HG03025 (cell line): Measurements from ENCODE around the gene GPR68.
"Not testable (repeated sequence)": the region's sequence is repeated elsewhere in the genome, so short reads cannot be mapped to it uniquely, and the experiment has no call there.

Experiments used
- ATAC-seq: cut with Tn5 transposase; IDR thresholded peaks from one replicate; pipeline ENCODE4 v1.9.1; 2021; ENCODE audit warnings: mild to moderate bottlenecking, moderate library complexity; ENCODE audit not compliant: unreplicated experiment, low FRiP score

Gene GPR68

DNA sequence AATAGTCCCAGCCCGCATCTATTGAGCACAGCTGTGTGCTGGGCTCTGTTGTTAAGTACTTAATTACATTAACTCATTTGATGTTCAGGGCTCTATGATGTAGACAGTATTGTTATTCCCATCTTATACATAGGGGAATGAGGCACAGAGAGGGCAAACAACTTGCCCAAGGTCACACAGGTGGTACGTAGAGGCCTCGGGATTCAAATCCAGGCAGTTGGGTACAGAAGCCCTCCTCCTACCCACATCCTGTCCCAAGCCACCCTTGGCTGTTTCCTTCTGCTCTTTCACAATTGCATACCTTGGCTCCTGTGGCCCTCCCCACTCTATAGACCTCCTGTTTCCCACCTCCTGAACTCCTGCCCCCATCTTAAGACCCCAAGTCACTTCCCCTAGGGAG lies 10.0 kb upstream of the GPR68 start:
- no peak for ATAC-seq

DNA sequence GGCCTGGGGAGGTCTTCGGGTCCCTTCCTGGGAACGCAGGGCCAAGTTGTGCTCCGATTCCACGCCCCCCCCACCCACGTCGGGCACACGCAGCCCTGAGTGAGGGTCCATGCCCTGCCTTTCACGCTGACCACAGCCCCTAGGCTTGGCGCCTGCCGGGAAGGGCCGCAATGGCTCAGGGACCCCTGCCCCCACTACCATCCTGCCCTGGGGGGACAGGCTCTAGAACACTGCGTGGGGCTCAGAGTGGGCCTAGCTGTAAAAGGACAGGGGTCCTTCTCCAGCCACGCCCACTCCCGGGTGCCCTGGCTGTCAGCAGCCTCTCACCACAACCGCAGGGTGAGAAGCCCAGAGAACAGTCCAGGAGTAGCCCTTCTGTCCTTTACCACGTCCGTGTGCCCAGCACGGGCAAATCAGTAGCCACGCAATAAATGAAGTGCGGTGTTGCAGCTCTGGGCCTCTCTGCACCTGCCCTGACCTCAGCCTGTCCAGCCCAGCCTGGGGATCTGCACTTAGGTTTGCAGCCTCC lies 9.4 kb upstream of the GPR68 start:
- ATAC-seq = no peak

DNA sequence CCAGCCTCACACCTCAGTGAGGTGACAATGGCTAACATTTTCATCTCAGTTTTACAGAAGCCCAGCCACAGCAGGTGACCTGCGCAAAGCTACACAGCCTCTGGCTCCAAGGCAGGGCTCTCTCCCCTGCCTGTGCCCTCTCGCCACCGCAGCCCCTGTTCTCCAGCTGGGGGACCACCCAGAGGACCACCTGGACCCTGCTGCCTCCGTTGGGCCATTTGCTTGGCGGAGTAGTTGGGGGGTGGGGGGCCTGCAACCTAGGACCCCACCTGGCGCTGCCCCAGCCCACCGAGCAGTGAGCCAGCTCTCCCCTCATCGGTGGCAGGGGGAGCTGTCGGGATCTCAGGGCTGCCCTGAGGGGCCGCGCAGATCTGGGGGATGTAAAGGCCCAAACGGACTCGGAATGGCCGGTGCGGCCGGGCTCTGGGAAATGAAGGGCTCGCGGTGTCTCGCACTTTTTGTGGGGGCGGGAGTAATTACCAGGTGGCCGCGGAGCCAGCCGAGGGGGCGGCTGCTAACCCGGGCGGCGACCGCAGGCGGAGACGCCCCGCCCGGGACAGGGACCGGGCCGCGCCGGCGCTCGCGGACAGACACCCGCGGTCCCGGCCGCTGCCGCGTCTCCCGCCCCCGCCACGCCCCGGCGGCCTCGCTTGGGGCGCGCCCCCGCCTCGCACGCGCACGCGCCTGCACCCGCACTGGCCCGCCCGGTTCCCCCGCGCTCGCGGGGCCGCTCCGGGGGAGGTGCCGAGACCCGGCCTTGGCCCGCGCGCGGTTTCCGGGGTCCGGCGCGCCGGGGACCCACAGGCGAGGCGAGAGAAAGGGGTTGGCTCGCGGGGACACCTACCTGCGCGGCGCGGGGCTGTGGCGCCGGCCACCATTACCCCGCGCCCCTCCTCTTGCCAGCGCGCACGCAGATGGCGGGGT lies 8.6 kb upstream of the GPR68 start:
- ATAC-seq = no peak

DNA sequence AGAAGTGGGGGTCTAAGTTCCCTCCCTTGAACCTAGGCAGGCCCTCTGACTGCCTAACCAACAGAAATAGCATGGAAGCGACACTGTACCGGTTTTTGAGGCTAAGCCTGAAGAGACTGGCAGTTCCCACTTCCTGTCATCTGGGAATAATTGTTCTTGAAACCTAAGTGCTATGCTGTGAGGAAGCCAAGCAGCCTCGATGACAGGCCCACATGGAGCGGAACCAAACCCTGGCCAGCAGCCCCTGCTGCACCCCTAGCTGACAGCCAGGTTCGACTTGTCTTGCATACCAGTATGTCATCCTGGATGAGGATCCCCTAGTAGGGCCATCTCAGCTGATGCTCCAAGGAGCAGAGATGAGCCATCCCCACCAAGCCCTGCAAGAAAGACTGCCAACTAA lies 6.4 kb upstream of the GPR68 start:
- no peak for ATAC-seq

DNA sequence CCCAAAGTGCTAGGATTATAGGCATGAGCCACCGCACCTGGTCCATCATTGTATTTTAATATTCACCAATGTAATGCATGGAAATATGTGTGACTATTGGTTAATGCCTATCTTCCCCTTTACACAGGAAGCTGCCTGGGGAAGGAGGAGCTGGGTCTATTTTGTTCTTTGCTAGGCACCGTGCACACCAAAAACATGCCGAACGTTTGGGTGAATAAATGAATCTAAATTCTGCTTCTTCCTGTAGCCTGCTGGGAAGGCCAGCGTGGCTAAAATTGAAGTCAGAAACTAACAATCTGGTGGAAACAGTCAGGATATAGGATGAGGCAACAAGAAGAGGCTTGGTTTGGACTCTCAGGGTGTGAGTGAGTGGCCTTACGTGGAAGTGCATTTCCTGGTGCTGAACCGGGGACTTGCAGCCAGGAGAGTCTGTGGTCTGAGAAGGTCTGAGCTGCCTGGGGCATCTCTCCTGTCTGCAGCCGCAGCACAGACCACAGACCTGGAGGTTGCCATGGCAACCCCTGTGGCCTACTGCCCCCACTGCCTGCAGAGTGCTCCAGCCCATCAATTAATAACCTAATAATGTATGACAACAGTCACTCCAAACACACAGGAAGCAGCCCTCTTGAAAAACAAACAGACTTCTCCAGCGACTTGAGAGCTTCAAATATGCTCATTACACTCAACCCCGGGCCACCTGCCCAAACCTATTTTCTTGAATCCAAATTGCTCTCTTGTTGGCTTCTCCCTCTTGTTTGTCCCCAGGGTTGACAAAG lies 5.5 kb upstream of the GPR68 start:
- no peak for ATAC-seq

DNA sequence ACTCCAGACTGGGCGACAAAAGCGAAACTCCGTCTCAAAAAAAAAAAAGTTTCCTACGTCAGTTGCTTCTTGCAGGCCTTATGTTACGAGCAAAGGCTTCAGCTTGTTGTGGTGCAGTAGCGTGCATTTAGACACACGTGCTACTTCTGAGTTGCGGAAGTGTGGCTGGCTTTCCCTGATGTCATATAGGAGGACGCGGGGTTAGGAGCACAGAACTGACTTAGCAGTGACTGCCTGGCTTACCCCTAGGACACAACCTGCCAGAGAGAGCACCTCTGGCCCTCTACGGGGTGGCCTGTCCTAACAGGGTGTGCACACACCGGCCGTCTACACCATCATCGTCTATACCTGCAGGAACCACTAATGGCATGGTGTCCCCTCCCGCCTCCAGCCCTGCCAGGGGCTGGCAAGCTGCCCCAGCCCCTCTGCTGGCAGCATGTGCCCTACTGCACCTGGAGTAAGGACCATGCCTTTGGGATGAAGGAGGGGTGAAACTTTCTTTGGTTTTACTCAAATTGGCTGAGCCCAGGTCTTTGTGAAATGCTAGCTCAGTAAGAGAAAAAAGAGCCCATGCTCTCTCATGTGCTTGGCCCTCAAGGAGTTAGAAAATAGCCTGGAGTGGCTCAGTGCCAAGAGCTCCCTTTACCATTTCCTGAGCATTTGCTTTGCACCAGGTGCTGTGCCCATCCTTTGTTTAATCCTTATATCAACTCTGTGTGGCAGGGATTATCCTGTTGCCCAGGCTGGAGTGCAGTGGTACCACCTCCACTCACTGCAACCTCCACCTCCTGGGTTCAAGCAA lies 1.7 kb upstream of the GPR68 start:
- no peak for ATAC-seq

DNA sequence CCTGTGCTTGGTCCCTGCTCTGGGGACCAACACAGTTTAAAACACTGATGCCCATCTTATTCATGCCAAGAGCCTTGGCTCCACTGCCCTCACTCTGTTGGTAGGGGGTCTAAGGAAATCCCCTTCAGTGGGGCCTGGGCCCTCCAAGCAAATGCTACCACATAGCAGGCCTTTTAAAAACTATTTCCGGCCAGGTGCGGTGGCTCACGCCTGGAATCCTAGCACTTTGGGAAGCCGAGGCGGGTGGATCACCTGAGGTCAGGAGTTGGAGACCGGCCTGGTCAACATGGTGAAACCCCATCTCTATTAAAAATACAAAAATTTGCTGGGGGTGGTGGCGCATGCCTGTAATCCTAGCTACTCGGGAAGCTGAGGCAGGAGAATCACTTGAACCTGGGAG lies 1.1 kb upstream of the GPR68 start:
- not testable (repeated sequence) for ATAC-seq

DNA sequence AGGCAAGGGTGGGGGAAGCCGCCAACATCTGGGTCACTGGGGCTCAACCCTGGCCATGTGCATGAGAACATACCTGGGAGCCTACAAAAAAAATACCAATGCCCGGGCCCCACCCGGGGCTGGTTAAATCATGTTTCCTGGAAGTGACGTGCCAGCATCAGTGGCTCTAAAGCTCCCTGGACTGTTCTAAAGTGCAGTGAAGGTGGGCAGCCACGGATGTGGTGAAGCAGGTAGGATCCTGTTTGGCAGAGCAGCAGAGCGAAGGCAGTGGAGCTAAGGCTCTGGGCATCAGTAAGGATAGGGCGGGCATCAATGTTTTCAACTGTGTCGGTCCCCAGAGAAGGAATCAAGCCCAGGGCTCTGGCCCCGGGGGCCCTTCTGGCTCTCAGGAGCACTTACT lies 525 bp upstream of the GPR68 start:
- no peak for ATAC-seq

DNA sequence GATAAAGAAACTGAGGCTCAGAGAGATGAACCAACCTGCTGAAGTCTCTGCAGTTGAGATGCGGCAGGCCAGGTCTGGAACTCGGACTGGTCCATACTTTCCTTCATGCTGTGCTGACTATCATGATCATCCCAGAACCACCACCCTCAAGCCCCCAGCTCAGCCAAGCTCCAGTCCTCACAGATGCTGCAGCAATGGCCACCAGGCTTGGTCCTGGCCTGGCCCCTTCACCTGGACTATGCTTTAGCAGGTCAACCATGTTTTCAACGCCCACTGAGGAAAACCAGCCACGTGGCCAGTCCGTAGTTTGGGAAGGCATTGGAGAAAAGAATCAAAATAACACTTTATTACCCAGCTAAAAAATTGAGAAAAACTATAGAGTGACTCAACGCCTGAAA lies 1.4 kb downstream of the GPR68 start:
- ATAC-seq = no peak

DNA sequence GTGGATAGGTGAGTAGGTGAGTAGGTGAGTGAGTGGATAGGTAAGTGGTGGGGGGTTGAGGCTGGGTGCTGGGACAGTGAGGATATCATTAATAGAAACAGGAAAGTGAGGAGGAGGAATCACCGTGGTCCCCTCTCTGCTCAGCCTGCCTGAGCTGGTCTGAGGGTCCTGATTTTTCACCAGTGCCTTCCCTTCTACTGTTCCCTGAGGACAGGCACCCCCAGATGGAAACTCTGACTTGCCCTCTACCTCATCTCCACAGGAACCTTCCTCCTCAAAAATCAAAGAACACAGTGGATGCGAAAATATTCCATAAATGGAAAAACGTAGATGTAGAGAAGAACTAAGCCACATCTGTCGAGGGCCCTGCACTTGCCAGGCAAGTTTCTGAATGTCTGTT lies 1.9 kb downstream of the GPR68 start:
- ATAC-seq = no peak

DNA sequence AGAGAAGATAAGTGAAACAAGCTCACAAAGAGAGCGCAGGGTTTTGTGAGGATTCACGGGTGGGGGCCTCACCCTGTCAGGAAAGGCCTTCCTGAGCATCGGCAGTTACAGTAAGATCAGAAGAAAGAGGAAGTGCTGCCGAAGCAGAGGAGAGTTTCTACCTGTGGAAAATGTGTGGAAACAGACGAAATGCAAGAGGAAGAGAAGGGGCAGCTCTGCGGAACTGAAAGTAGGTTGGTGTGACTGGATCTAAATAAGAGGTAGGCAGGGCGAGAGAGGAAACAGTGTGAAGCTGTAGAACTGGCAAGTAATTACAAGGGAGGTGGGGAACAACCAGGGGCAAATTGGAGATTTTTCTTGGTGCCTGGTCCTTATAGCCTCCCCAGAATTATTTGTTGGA lies 2.6 kb downstream of the GPR68 start:
- ATAC-seq = peak; percentile 60

DNA sequence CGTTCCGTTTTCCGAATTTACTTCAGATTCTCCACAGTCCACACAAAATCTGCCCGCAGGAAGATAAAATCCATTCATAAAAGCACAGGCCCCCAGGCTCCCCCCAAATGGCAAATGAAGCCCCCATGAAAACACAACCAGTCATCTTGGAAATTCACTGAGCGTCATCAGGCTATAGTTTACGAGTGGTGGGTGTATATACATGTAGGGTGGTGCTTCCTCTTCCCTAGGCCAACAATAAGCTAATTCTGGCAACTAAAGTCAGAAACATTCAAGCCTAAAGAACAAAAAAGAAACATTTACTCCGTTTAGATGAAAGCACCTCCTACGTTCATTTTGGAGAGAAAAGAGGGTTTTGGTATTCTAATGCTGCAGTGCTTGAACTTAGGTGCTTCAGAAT lies 5.8 kb downstream of the GPR68 start:
- ATAC-seq = no peak

DNA sequence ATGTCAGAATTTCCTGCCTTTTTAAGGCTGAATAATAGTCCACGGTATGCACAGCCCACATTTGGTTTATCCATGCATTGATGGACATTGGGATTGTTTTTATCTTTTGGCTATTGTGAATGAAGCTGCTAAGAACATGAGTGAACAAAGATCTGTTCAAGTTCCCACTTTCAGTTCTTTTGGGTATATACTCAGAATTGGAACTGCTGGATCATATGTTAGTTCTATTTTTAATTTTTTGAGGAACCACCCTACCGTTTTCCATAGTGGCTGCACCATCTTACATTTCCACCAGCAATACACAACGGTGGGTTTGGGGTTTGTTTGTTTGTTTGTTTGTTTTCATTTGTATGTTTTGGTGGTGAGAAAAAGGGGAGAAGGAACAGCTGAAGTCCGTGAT lies 6.4 kb downstream of the GPR68 start:
- ATAC-seq = no peak

DNA sequence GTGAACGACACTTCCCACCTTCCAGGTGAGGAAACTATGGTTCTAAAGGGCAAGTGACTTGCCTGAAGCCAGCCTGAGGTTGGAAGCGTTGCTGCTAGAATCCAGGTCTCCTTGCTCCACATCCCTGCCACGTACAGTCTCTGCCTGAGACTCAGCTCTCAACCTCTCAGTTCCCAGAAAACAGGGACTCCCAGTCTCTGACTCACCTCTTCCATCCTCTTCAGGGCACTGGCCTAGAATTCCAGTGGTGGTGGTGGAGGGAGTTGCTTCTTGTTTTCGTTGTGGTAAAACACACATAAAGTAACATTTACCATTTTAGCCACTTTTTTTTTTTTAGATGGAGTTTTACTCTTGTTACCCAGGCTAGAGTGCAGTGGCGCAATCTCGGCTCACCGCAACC lies 7.3 kb downstream of the GPR68 start:
- no peak for ATAC-seq

DNA sequence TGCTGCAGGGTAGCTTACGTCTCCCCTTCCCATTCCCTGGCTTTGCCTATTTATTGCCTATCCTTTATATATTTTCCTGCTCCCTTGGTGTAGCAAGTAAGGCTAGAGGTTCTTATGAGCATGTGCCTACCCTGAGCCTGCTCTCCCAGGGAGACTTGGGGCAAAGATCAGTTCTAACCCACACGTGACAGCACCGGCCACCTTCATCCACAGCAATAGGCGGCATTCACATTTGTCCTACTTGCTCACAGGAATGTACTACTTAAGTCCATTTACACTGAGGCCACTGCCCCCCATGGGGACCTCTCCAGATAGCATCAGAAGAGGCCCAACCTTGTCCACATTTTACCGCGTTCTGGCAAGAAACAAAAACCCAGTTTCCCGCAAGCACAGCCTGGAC lies 8.7 kb downstream of the GPR68 start:
- ATAC-seq = no peak

DNA sequence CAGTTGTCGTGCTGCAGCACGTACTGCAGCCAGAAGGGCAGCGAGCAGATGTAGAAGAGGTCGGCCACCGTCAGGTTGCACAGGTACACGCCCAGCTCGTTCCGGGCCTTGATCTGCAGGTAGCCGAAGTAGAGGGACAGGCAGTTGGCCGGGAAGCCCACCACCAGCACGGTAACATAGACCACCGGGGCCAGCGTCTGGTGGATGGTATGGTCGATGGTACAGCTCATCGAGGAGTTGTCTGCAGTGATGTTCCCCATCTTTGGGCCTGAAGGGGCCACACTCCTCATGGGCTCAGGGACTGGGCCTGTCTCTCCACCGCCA lies 9.8 kb downstream of the GPR68 start:
- ATAC-seq = no peak

DNA sequence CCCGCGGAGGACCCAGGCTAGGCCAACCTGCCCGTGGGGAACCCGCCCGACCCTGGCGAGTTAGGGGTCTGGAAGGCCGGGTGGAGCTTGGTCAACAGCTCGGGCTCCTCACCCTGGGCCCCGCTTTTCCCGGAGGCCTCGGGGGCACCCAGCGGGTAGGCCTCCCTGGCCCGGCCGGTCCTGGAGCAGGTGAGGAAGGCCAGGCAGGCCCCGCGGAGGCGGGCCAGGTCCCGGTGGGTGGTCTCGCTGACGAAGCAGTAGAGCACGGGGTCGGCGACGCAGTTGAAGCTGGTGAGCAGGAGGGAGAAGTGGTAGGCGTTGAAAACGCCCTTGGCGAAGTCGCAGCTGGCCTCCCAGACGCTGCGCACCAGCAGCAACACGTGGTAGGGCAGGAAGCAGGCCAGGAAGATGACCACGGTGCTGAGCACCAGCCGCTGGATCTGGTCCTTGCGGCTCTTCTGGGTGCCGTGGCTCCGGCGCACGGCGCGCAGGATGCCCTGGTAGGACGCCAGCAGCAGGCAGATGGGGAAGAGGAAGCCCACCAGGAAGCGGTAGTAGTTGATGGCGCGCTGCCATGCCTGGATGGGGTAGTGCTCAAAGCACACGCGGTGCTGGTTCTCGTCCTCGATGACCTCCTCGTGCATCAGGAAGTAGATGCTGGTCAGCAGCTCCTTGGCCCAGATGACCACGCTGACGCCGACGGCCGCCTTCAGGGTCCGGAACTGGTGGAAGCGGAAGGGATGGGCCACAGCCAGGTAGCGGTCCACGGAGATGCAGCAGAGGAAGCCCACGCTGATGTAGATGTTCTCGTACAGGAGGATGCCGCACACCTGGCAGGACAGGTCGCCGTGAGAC lies 10.3 kb downstream of the GPR68 start:
- no peak for ATAC-seq

DNA sequence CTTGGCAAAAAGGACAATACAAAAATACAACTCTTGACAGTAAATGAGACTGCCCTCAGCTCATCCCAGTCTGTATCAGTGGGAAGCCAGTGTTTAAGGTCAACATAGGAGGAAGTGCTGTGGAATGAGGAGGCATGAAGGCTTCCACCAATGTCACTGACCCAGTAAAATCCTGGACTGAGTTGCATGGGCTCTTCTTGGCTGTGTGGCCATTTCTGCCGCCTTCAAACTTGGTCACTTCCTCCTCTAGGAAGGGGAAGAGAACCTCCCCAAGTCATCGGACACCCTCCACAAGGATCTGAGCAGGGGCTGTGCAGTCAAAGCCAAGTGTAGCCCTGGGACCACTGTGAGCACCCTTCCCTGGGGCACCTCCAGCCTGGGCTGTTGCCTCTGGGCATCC lies 11.9 kb downstream of the GPR68 start:
- no peak for ATAC-seq

DNA sequence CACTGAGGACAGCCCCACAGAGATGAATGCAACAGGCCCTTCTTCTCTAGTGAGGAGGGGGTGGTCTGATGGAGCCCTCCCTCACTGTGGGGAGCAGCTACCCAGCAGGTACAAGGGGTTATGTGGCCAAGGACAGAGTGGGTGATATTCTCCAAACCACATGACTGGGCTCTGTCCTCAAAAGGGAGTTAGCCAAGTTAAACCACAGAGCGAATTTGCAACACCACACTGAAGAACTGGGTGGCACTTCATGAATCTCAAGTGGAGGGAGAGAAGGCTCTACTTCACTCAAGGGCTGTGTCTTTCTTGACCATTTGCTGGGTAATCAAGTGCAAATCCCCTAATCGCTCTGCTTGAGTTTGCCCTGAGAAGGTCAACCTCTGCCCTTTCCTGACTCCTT lies 12.5 kb downstream of the GPR68 start:
- no peak for ATAC-seq

DNA sequence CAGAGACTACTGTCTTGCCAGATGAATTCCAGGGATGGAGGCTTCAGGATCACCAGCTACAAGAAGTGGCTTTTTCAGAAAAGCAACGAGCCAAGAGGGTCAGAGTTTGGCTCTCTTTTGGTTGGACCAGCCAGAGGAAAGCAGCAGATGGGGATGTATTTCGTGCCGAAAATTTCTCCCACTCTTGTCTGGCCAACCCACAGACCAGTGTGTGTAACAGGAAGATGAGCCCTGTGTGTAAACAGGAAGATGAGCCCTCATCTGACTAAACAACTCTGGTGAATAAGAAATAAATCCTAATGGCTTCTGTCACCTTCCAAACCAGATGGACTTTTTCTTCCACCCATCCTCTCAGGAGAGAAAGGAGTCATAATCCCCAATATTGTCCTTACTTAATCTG lies 13.1 kb downstream of the GPR68 start:
- ATAC-seq = no peak
